DND-41 (cell line): ENCODE data around the gene DTX1.

ENCODE experiments used
- ATAC-seq: fragments of 200-7000 bp; cut with Tn5 transposase; 3 replicates; pipeline ENCODE4 v1.9.1; 2021; ENCODE audit warnings: low read depth; ENCODE audit not compliant: insufficient read depth
- DNase-seq: peaks from one replicate; pipeline ENCODE4 v3.0.0-alpha.2; 2020
- H2AFZ ChIP-seq: 2 replicates; pipeline ENCODE4 v1.6.0; 2012; ENCODE audit warnings: low read depth, low read length
- H3K27ac ChIP-seq: 2 replicates; pipeline ENCODE4 v1.5.1; 2012; ENCODE audit warnings: low read length, inconsistent platforms
- H3K27me3 ChIP-seq: fragments of 200-600 bp; sonication (generic); 2 replicates; pipeline ENCODE4 v1.6.0; 2012; ENCODE audit warnings: low read length, mild to moderate bottlenecking, inconsistent platforms; ENCODE audit not compliant: insufficient read depth, poor library complexity
- H3K36me3 ChIP-seq: 2 replicates; pipeline ENCODE4 v1.5.1; 2012; ENCODE audit warnings: low read length, inconsistent platforms; ENCODE audit not compliant: insufficient read depth
- H3K4me1 ChIP-seq: 2 replicates; pipeline ENCODE4 v1.5.1; 2012; ENCODE audit warnings: mild to moderate bottlenecking, low read length; ENCODE audit not compliant: insufficient read depth
- H3K4me2 ChIP-seq: 2 replicates; pipeline ENCODE4 v1.6.0; 2012; ENCODE audit warnings: mild to moderate bottlenecking, moderate library complexity, low read length, inconsistent platforms; ENCODE audit not compliant: insufficient read depth
- H3K4me3 ChIP-seq, 2 experiments: fragments of 200-600 bp in 1 of 2; shearing (Covaris generic) in 1 of 2; 2 replicates each; pipeline ENCODE4 v1.5.1; 2012 to 2016; ENCODE audit warnings: inconsistent platforms in 2 of 2, low read length in 2 of 2, mild to moderate bottlenecking in 2 of 2, low read depth in 1 of 2, moderate library complexity in 1 of 2
- H3K79me2 ChIP-seq: 2 replicates; pipeline ENCODE4 v1.6.0; 2012; ENCODE audit warnings: low read length, inconsistent platforms; ENCODE audit not compliant: insufficient read depth
- H3K9ac ChIP-seq: 2 replicates; pipeline ENCODE4 v1.6.0; 2012; ENCODE audit warnings: low read depth, mild to moderate bottlenecking, inconsistent platforms, low read length, moderate library complexity
- H3K9me3 ChIP-seq: 2 replicates; pipeline ENCODE4 v1.5.1; 2012; ENCODE audit warnings: low read length, moderate library complexity, mild to moderate bottlenecking, inconsistent platforms; ENCODE audit not compliant: insufficient read depth, severe bottlenecking
- H4K20me1 ChIP-seq: 2 replicates; pipeline ENCODE4 v1.6.0; 2012; ENCODE audit warnings: low read length; ENCODE audit not compliant: insufficient read depth
- EZH2 ChIP-seq: IDR thresholded peaks from 3 replicates; pipeline ENCODE4 v1.6.1; 2012; ENCODE audit warnings: borderline replicate concordance, low read depth, mild to moderate bottlenecking, moderate library complexity, low read length, inconsistent platforms; ENCODE audit not compliant: severe bottlenecking
- TF ChIP-seq, protein P1 (sequence below): IDR thresholded peaks from 2 replicates; pipeline ENCODE4 v1.5.1; 2012; ENCODE audit warnings: borderline replicate concordance, low read length, moderate library complexity, mild to moderate bottlenecking; ENCODE audit not compliant: poor library complexity, severe bottlenecking; ENCODE audit errors: extremely low read depth

Gene DTX1

DNA sequence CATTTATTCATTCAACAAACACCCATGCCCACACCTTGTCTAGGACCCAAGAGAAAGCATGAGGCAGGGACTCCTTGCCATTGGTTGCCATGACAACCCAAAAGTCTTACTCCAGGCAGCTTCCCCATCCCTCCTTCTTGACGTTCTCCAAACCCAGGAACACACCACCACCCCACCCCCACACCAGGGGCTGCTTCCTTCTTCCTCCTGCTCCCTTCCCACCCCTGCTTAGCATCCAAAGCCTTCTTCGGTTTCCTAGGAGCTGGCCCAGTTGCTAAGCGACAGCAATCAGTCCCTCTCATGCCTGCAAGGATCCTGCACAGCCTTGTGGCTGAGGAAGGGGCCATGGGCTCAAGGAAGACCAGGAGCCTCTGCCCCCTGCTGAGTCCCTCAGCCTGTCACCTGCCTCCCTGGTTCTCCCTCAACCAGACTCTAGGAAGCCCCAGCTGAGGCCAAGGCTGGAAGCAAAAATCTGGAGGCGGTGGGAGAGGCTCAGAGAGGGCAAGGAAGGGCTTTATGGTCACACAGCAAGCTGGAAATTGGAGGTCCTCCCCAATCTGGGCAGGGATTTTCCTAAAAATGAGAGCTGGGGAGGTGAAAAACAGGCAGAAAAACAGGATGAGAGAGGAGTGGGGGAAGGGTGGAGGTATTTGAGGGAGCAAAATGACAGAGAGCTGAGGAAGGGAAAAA lies 63.6 kb downstream of the DTX1 start:
- TF ChIP-seq EZH2, result no peak
- TF ChIP-seq, protein P1, sequence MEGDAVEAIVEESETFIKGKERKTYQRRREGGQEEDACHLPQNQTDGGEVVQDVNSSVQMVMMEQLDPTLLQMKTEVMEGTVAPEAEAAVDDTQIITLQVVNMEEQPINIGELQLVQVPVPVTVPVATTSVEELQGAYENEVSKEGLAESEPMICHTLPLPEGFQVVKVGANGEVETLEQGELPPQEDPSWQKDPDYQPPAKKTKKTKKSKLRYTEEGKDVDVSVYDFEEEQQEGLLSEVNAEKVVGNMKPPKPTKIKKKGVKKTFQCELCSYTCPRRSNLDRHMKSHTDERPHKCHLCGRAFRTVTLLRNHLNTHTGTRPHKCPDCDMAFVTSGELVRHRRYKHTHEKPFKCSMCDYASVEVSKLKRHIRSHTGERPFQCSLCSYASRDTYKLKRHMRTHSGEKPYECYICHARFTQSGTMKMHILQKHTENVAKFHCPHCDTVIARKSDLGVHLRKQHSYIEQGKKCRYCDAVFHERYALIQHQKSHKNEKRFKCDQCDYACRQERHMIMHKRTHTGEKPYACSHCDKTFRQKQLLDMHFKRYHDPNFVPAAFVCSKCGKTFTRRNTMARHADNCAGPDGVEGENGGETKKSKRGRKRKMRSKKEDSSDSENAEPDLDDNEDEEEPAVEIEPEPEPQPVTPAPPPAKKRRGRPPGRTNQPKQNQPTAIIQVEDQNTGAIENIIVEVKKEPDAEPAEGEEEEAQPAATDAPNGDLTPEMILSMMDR, result no peak
- no peak overlapping the region for H3K27ac ChIP-seq
- no peak overlapping the region for H3K4me2 ChIP-seq
- H3K9me3 ChIP-seq, result no peaks in the 10 kb centered on the region
- H3K79me2 ChIP-seq, result no peaks in the 10 kb centered on the region
- no peak overlapping the region for H3K9ac ChIP-seq
- no peaks in the 10 kb centered on the region for H3K4me1 ChIP-seq
- H3K4me3 ChIP-seq, result no peak overlapping the region
- no peaks in the 10 kb centered on the region for H3K27me3 ChIP-seq
- no peak for DNase-seq
- no peak overlapping the region for H2AFZ ChIP-seq
- H4K20me1 ChIP-seq, result no peaks in the 10 kb centered on the region
- ATAC-seq, result no peak
- H3K36me3 ChIP-seq, result no peaks in the 10 kb centered on the region

DNA sequence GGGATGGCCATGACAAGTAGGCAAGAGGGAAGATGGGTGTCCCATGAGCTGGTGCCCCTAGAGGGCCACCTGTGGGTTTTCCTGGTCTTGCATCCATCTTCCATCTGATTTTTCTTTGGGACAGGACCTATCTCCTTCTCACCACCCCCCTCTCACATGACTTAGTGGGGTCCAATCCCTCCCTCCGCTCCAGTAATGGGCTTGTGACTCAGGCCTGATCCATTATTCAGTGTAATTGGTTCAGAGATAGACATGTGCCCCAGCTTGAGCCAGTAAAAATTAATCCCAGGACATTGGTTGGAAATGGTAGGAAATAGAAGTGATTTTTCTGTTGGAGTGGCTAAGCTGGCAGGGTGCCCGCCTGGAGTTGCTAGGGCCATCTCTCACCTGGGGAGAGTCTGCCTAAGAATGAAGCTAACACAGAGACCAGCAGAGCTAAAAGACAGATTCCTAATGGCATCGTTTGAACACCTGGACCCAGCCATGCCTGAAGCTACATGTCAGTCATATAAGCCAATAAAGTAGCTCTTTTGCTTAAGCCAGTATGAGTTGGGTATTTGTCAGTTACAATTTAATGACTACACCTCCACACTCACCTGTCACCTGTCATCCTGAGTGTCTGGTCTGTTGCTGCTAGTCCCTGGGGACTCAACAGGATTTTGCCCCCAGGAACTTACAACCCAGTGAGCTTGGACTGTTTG lies 64.3 kb downstream of the DTX1 start:
- no peak for TF ChIP-seq EZH2
- TF ChIP-seq, protein P1, result no peak
- no peak overlapping the region for H2AFZ ChIP-seq
- no peak overlapping the region for H3K4me3 ChIP-seq
- H3K27ac ChIP-seq, result no peak overlapping the region
- H3K9me3 ChIP-seq, result no peaks in the 10 kb centered on the region
- no peak overlapping the region for H3K9ac ChIP-seq
- H3K4me2 ChIP-seq, result no peak overlapping the region
- no peaks in the 10 kb centered on the region for H3K79me2 ChIP-seq
- no peaks in the 10 kb centered on the region for H3K36me3 ChIP-seq
- H4K20me1 ChIP-seq, result no peaks in the 10 kb centered on the region
- no peak for DNase-seq
- no peak for ATAC-seq
- H3K4me1 ChIP-seq, result no peaks in the 10 kb centered on the region
- H3K27me3 ChIP-seq, result no peaks in the 10 kb centered on the region

DNA sequence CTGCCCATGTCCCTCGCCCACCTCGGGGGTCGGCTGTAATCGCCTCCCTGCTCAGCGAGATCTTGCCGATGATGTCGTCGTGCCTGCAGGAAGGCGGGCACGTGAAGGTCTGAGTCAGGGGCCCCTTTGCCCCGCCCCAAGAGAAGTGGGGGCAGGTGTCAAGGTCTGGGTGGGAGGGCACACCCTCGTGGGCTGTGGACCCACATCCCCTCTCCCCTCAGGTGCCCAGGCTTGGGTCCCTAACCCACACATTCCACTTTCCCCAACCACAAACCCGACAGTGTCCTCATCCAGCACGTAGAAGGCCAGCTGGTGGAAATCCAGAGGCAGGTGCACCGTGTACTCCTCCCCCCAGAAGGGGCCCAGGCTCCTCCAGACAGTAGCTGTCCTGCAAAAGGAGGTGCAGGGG lies 71.3 kb downstream of the DTX1 start:
- no peak for TF ChIP-seq EZH2
- TF ChIP-seq, protein P1, result no peak
- H4K20me1 ChIP-seq, result no peaks in the 10 kb centered on the region
- no peaks in the 10 kb centered on the region for H3K9me3 ChIP-seq
- no peak overlapping the region for H3K9ac ChIP-seq
- H2AFZ ChIP-seq, result no peak overlapping the region; the same call in 1 of the 2 replicates
- H3K27me3 ChIP-seq, result no peaks in the 10 kb centered on the region
- H3K36me3 ChIP-seq, result no peaks in the 10 kb centered on the region
- H3K4me2 ChIP-seq, result no peak overlapping the region
- peaks cover 18% of the 10 kb centered on the region for H3K4me1 ChIP-seq
- H3K27ac ChIP-seq, result no peak overlapping the region; the same call in 1 of the 2 replicates
- H3K79me2 ChIP-seq, result no peaks in the 10 kb centered on the region
- DNase-seq, result peak; percentile 64
- no peak overlapping the region for H3K4me3 ChIP-seq
- peak; percentile 63 for ATAC-seq
